IMR-90 (cell line): ENCODE data around the gene FUT1. TPM values are rescaled to one million over a fixed set of nuclear protein-coding genes. Genes with fewer than 3 reads are reported as not detected.

Source experiments
- ATAC-seq: fragments of 200-7000 bp; cut with Tn5 transposase; 2 replicates; pipeline ENCODE4 v1.9.1; 2020; ENCODE audit warnings: low read depth, mild to moderate bottlenecking, moderate library complexity
- BruUV-seq: library from RNA; stranded (reverse); fragments of 400-500 nt; replicated peaks from 2 replicates; lab custom pipeline; 2021; lab: Mats Ljungman, UMichigan
- CTCF ChIA-PET: fragments of 300-600 bp; formaldehyde crosslinking; extraction: SDS; loops from one replicate; lab custom pipeline; 2021; ENCODE audit warnings: antibody characterized with exemption; lab: Yijun Ruan, JAX
- POLR2A ChIA-PET: fragments of 300-600 bp; sonication (Branson Sonifier 250); formaldehyde crosslinking; loops from one replicate; lab custom pipeline; 2022; ENCODE audit warnings: antibody characterized with exemption; ENCODE audit not compliant: unreplicated experiment; lab: Charles Lee
- DNase-seq: peaks from one replicate; pipeline ENCODE4 v3.0.0; 2013
- H2AFZ ChIP-seq: replicated peaks from 2 replicates; pipeline ENCODE3; 2013; ENCODE audit warnings: low read length, mild to moderate bottlenecking; ENCODE audit not compliant: poor library complexity
- H2AK5ac ChIP-seq: 2 replicates; pipeline ENCODE4 v1.6.1; 2013; ENCODE audit warnings: low read depth, low read length, inconsistent platforms
- H2AK9ac ChIP-seq: replicated peaks from 2 replicates; pipeline ENCODE3; 2013; ENCODE audit warnings: mild to moderate bottlenecking, low read depth, low read length, moderate library complexity; ENCODE audit not compliant: poor library complexity
- H2BK120ac ChIP-seq: 2 replicates; pipeline ENCODE4 v1.6.1; 2013; ENCODE audit warnings: low read depth, low read length, inconsistent platforms
- H2BK15ac ChIP-seq: 3 replicates; pipeline ENCODE4 v1.6.1; 2013; ENCODE audit warnings: low read depth, low read length, inconsistent platforms
- H2BK20ac ChIP-seq: 2 replicates; pipeline ENCODE4 v1.6.1; 2013; ENCODE audit warnings: low read depth, mild to moderate bottlenecking, inconsistent platforms, low read length, moderate library complexity
- H2BK5ac ChIP-seq: 2 replicates; pipeline ENCODE4 v1.6.1; 2013; ENCODE audit warnings: mild to moderate bottlenecking, low read depth, low read length, inconsistent platforms; ENCODE audit not compliant: poor library complexity, severe bottlenecking
- H3K14ac ChIP-seq: replicated peaks from 2 replicates; pipeline ENCODE4 v1.6.1; 2013; ENCODE audit warnings: low read depth, low read length, inconsistent platforms
- H3K18ac ChIP-seq: 2 replicates; pipeline ENCODE4 v1.6.1; 2013; ENCODE audit warnings: low read depth, low read length, control low read depth
- H3K23ac ChIP-seq: 2 replicates; pipeline ENCODE4 v1.6.1; 2013; ENCODE audit warnings: low read depth, low read length, inconsistent platforms
- H3K27ac ChIP-seq: 2 replicates; pipeline ENCODE4 v1.5.1; 2013; ENCODE audit warnings: mild to moderate bottlenecking, control low read depth, low read length; ENCODE audit not compliant: insufficient read depth
- H3K27me3 ChIP-seq: 2 replicates; pipeline ENCODE4 v1.6.1; 2013; ENCODE audit warnings: low read length; ENCODE audit not compliant: control insufficient read depth, insufficient read depth
- H3K36me3 ChIP-seq: 2 replicates; pipeline ENCODE4 v1.6.1; 2013; ENCODE audit warnings: low read length, mixed read lengths; ENCODE audit not compliant: control insufficient read depth, insufficient read depth
- H3K4ac ChIP-seq: 2 replicates; pipeline ENCODE4 v1.6.1; 2013; ENCODE audit warnings: low read depth, low read length, inconsistent platforms
- H3K4me1 ChIP-seq: 2 replicates; pipeline ENCODE4 v1.6.1; 2013; ENCODE audit warnings: low read length, mixed read lengths; ENCODE audit not compliant: control insufficient read depth, insufficient read depth
- H3K4me2 ChIP-seq: 2 replicates; pipeline ENCODE4 v1.6.1; 2013; ENCODE audit warnings: low read depth, mild to moderate bottlenecking, control low read depth, low read length, moderate library complexity
- H3K4me3 ChIP-seq: 2 replicates; pipeline ENCODE4 v1.5.1; 2013; ENCODE audit warnings: low read depth, mild to moderate bottlenecking, control low read depth, low read length, moderate library complexity; ENCODE audit not compliant: insufficient read depth
- H3K56ac ChIP-seq: 2 replicates; pipeline ENCODE4 v1.6.1; 2013; ENCODE audit warnings: low read length, inconsistent platforms; ENCODE audit not compliant: insufficient read depth; ENCODE audit errors: extremely low read depth
- H3K79me1 ChIP-seq, 2 experiments: 2 replicates each; pipeline ENCODE4 v1.6.1; 2013; ENCODE audit warnings: low read length in 2 of 2, inconsistent platforms in 1 of 2, low read depth in 1 of 2
- H3K9ac ChIP-seq: 2 replicates; pipeline ENCODE4 v1.6.1; 2013; ENCODE audit warnings: low read depth, low read length, control low read depth
- H3K9me1 ChIP-seq: 2 replicates; pipeline ENCODE4 v1.6.1; 2013; ENCODE audit warnings: low read length, inconsistent platforms; ENCODE audit not compliant: insufficient read depth
- H3K9me3 ChIP-seq: 2 replicates; pipeline ENCODE4 v1.6.1; 2013; ENCODE audit warnings: low read length; ENCODE audit not compliant: control insufficient read depth, insufficient read depth
- H4K20me1 ChIP-seq: 2 replicates; pipeline ENCODE4 v1.6.1; 2013; ENCODE audit warnings: low read length, inconsistent platforms; ENCODE audit not compliant: insufficient read depth
- H4K5ac ChIP-seq: 2 replicates; pipeline ENCODE4 v1.6.1; 2013; ENCODE audit warnings: mild to moderate bottlenecking, low read depth, low read length, control low read depth
- H4K8ac ChIP-seq, 2 experiments: 2 replicates each; pipeline ENCODE4 v1.6.1; 2013; ENCODE audit warnings: low read depth in 2 of 2, low read length in 2 of 2, control low read depth in 1 of 2, inconsistent platforms in 1 of 2
- H4K91ac ChIP-seq: 2 replicates; pipeline ENCODE4 v1.6.1; 2013; ENCODE audit warnings: low read depth, low read length, inconsistent platforms; ENCODE audit not compliant: insufficient read depth
- BHLHE40 ChIP-seq: fragments of 150-350 bp; IDR thresholded peaks from 2 replicates; pipeline ENCODE4 v1.6.1; 2016; ENCODE audit warnings: mild to moderate bottlenecking, low read depth, low read length
- CEBPB ChIP-seq: IDR thresholded peaks from 2 replicates; pipeline ENCODE4 v1.6.1; 2012; ENCODE audit warnings: low read depth, low read length, improper control_type of control experiment
- MAFK ChIP-seq: IDR thresholded peaks from 2 replicates; pipeline ENCODE4 v1.6.1; 2012; ENCODE audit warnings: low read depth, low read length, improper control_type of control experiment
- MAZ ChIP-seq: IDR thresholded peaks from 2 replicates; pipeline ENCODE4 v1.6.1; 2012; ENCODE audit warnings: low read depth, mild to moderate bottlenecking, low read length, improper control_type of control experiment, moderate library complexity, borderline replicate concordance
- POLR2A ChIP-seq: IDR thresholded peaks from 2 replicates; pipeline ENCODE4 v1.6.1; 2012; ENCODE audit warnings: mild to moderate bottlenecking, low read depth, low read length
- RAD21 ChIP-seq: IDR thresholded peaks from 2 replicates; pipeline ENCODE4 v1.6.1; 2012; ENCODE audit warnings: low read length, improper control_type of control experiment
- RCOR1 ChIP-seq: IDR thresholded peaks from 2 replicates; pipeline ENCODE4 v1.6.1; 2012; ENCODE audit warnings: mild to moderate bottlenecking, low read length, improper control_type of control experiment; ENCODE audit not compliant: insufficient replicate concordance
- RFX5 ChIP-seq: IDR thresholded peaks from 2 replicates; pipeline ENCODE4 v1.8.0; 2012; ENCODE audit warnings: low read depth, mild to moderate bottlenecking, low read length, moderate library complexity
- SMC3 ChIP-seq: fragments of 150-350 bp; IDR thresholded peaks from 2 replicates; pipeline ENCODE4 v1.6.1; 2016; ENCODE audit warnings: low read depth, mild to moderate bottlenecking, antibody characterized with exemption, low read length, moderate library complexity
- whole genome bisulfite sequencing, 2 experiments: methylation state at CpG; one replicate each; pipeline versions ENCODE4 v1.1.5 to v1.1.7; 2013; ENCODE audit warnings: missing lambda C conversion rate in 2 of 2; ENCODE audit not compliant: insufficient read length in 1 of 2; ENCODE audit errors: extremely low coverage in 2 of 2; 5-methylcytosine and 5-hydroxymethylcytosine counted together
- dilution Hi-C: fragments of 300-500 bp; cut with HindIII; formaldehyde crosslinking; loops from one replicate; pipeline ENCODE4 v1.14.3; 2018; ENCODE audit warnings: low sequenced_read_pairs; ENCODE audit not compliant: unreplicated experiment
- in situ Hi-C: fragments of 300-500 bp; cut with MboI; formaldehyde crosslinking; loops from 3 replicates; pipeline ENCODE4 v1.14.3; 2019; ENCODE audit warnings: low sequenced_read_pairs, inconsistent platforms, mixed read lengths
- intact Hi-C: fragments of 100-400 bp; cut with micrococcal nuclease; formaldehyde crosslinking; loops from 2 replicates; pipeline ENCODE4 v1.10.0; 2022
- polyA plus RNA-seq, 3 experiments: library from polyadenylated mRNA; depleted of rRNA; stranded (reverse); fragments of >200 nt; gene quantifications; 2 replicates each; pipeline ENCODE4 v1.2.3, GENCODE V29; 2012; ENCODE audit warnings: low replicate concordance in 1 of 3
- total RNA-seq: library from RNA; depleted of rRNA; stranded (reverse); fragments of >200 nt; gene quantifications from 2 replicates; pipeline ENCODE4 v1.2.3, GENCODE V29; 2012
- TF ChIP-seq, protein P1 (sequence below): fragments of 150-350 bp; IDR thresholded peaks from 2 replicates; pipeline ENCODE4 v1.6.1; 2016; ENCODE audit warnings: low read depth, mild to moderate bottlenecking, low read length, moderate library complexity, borderline replicate concordance
- TF ChIP-seq, protein P2 (sequence below): conservative IDR thresholded peaks from 2 replicates; pipeline ENCODE4 v1.5.1; 2012; ENCODE audit warnings: mild to moderate bottlenecking, low read depth, low read length, improper control_type of control experiment
- TF ChIP-seq, protein P3 (sequence below): fragments of 150-350 bp; IDR thresholded peaks from 2 replicates; pipeline ENCODE4 v1.6.1; 2017; ENCODE audit warnings: mild to moderate bottlenecking, antibody characterized with exemption, low read length, low read depth

Gene FUT1
- total and polyA plus RNA-seq, 2 of the 4 experiments (the other 2 are of a cell fraction) = 0.09 to 0.18 TPM

DNA sequence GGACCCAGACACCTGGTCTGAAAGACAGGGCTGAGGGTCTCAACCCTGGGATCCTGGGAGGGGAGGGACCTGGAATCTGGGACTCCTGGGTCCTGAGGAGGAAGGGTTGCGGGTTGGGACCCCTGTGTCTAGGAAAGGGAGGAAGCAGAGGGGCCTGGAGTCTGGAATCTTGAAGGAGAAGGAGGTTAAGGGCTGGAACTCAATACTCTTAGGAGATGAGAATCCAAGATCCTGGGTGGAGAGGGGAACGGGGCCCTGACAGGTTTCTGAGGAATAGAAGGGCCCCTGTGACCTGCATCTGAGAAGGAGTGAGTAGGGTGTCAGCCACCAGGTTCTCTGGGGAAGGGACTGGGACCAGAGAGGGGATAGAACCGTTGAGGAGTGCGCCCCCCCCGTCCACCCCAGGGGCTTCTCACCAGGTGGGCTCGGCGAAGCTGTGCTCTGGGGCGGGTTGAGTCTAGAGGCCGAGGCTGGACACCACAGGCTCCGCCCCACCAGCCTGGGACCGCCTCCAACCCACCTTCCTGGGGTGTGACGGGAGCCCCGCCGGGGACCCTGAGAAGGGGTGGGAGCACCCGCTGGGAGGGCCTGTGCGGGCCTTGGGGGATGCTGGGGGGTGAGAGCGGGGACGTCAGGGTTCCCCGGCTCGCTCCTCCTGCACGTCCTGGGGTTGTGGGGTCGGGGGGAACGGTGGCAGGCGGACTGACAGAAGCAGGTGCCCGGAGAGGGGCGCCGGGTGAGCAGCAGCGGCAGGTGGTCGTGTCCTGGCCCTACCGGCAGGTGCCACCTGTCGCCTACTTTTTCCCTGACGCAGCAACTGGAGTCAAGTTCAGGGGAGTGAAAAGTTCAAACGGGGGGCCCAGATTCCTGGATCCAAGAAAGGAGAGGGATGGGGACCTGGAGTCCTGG lies 32.9 kb downstream of the FUT1 start, which contains the start of gene MAMSTR (continued):
- TF ChIP-seq MAFK = no peak

DNA sequence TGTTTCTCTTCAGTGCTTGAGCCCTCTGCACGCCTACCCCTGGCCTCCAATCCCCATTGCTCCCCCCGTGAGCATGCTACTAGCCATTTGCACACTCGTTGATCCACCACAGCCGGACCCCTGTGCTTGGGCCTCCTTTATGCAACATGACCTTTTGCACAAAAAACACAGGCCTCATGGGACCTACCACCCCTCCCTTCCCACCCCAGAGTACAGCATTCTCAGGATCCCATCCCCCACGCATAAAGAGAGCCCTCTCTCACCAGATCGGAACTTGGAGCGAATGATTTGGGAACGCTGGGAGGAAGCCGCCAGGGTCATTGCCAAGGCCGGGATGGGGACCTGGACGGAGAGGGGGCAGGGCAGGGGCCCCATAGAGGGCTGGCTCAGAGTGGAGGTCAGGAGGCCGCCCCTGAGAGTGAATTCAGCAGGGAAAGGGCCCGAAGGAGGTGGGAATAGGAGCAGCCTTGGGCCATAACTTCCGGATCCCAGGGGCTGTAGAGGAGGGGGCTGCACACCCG lies 33.7 kb downstream of the FUT1 start:
- H2BK20ac ChIP-seq = no peak overlapping the region
- H3K4ac ChIP-seq = no peak overlapping the region
- H3K9me3 ChIP-seq = no peaks in the 10 kb centered on the region
- no peak overlapping the region for H3K18ac ChIP-seq
- H3K4me3 ChIP-seq = no peak overlapping the region
- no peak overlapping the region for H3K27ac ChIP-seq
- ChIA-PET POLR2A (no interaction called here), CTCF (no interaction called here)
- H3K56ac ChIP-seq = no peak overlapping the region
- ATAC-seq (no peak), DNase-seq (no peak)
- BruUV-seq = no TSS peak
- H2AK5ac ChIP-seq = no peak overlapping the region; the same call in 1 of the 2 replicates
- no peak overlapping the region for H3K9ac ChIP-seq
- in situ Hi-C loops = no loop called here
- dilution Hi-C loops = no loop called here
- H3K23ac ChIP-seq = no peak overlapping the region
- H4K20me1 ChIP-seq = no peaks in the 10 kb centered on the region
- H3K79me1 ChIP-seq = peaks cover 4 to 21% of the 10 kb centered on the region in 2 experiments; a peak in 3 of 4 replicates
- H2AK9ac ChIP-seq = no peak overlapping the region
- H3K27me3 ChIP-seq = no peaks in the 10 kb centered on the region
- no peak overlapping the region for H3K4me2 ChIP-seq
- H4K8ac ChIP-seq = no peak overlapping the region
- H3K9me1 ChIP-seq = peaks cover 7% of the 10 kb centered on the region; the same call in 1 of the 2 replicates
- intact Hi-C loops = no loop called here
- no peak overlapping the region for H4K91ac ChIP-seq
- peak overlapping the region; percentile 8 for H2AFZ ChIP-seq
- H3K36me3 ChIP-seq = no peaks in the 10 kb centered on the region
- H2BK5ac ChIP-seq = no peak overlapping the region
- WGBS, 2 experiments = 67% methylated on average over 10 of the region's 15 CpGs; no CpG with 5 or more reads in 1 of the 2 experiments
- no peak overlapping the region for H2BK120ac ChIP-seq
- peaks cover 10% of the 10 kb centered on the region for H3K4me1 ChIP-seq
- H2BK15ac ChIP-seq = no peak overlapping the region
- H4K5ac ChIP-seq = no peak overlapping the region
- H3K14ac ChIP-seq = no peak overlapping the region
- TF ChIP-seq RCOR1 = no peak
- TF ChIP-seq RFX5 = no peak
- TF ChIP-seq, protein P1, sequence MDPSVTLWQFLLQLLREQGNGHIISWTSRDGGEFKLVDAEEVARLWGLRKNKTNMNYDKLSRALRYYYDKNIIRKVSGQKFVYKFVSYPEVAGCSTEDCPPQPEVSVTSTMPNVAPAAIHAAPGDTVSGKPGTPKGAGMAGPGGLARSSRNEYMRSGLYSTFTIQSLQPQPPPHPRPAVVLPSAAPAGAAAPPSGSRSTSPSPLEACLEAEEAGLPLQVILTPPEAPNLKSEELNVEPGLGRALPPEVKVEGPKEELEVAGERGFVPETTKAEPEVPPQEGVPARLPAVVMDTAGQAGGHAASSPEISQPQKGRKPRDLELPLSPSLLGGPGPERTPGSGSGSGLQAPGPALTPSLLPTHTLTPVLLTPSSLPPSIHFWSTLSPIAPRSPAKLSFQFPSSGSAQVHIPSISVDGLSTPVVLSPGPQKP = no peak
- no peak for TF ChIP-seq BHLHE40
- TF ChIP-seq, protein P2, sequence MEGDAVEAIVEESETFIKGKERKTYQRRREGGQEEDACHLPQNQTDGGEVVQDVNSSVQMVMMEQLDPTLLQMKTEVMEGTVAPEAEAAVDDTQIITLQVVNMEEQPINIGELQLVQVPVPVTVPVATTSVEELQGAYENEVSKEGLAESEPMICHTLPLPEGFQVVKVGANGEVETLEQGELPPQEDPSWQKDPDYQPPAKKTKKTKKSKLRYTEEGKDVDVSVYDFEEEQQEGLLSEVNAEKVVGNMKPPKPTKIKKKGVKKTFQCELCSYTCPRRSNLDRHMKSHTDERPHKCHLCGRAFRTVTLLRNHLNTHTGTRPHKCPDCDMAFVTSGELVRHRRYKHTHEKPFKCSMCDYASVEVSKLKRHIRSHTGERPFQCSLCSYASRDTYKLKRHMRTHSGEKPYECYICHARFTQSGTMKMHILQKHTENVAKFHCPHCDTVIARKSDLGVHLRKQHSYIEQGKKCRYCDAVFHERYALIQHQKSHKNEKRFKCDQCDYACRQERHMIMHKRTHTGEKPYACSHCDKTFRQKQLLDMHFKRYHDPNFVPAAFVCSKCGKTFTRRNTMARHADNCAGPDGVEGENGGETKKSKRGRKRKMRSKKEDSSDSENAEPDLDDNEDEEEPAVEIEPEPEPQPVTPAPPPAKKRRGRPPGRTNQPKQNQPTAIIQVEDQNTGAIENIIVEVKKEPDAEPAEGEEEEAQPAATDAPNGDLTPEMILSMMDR = no peak
- TF ChIP-seq, protein P3, sequence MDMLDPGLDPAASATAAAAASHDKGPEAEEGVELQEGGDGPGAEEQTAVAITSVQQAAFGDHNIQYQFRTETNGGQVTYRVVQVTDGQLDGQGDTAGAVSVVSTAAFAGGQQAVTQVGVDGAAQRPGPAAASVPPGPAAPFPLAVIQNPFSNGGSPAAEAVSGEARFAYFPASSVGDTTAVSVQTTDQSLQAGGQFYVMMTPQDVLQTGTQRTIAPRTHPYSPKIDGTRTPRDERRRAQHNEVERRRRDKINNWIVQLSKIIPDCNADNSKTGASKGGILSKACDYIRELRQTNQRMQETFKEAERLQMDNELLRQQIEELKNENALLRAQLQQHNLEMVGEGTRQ = no peak
- TF ChIP-seq SMC3 = no peak
- no peak for TF ChIP-seq CEBPB
- TF ChIP-seq MAZ = no peak
- no peak for TF ChIP-seq POLR2A
- TF ChIP-seq RAD21 = no peak
